HepG2 (cell line): ENCODE results near the gene MOB3C. TPM values are rescaled to one million over a fixed set of nuclear protein-coding genes. Genes with fewer than 3 reads are reported as not detected.
A peak's percentile ranks its signal among the peaks of the same experiment; 100 is the strongest.

ENCODE experiments used
- EP300 ChIP-seq, 3 experiments: sonication (generic) in 1 of 3; formaldehyde crosslinking in 1 of 3; IDR thresholded peaks; 2 replicates each; pipeline versions ENCODE4 v1.5.1 to v1.6.1; 2011 to 2020; ENCODE audit warnings: low read depth in 2 of 3, low read length in 2 of 3, borderline replicate concordance in 1 of 3, improper control_type of control experiment in 1 of 3, mild to moderate bottlenecking in 1 of 3, missing genetic modification reagents in 1 of 3, moderate library complexity in 1 of 3
- ETV5 ChIP-seq: IDR thresholded peaks from 2 replicates; pipeline ENCODE4 v1.6.1; 2018; ENCODE audit warnings: missing biosample characterization, missing genetic modification reagents, inconsistent platforms, borderline replicate concordance
- GATA4 ChIP-seq: sonication (generic); IDR thresholded peaks from 2 replicates; pipeline ENCODE4 v1.6.1; 2016; ENCODE audit warnings: antibody characterized with exemption, low read depth, borderline replicate concordance
- HES4 ChIP-seq: sonication (generic); formaldehyde crosslinking; IDR thresholded peaks from 2 replicates; pipeline ENCODE4 v1.9.0; 2021; ENCODE audit warnings: mild to moderate bottlenecking, missing genetic modification reagents, borderline replicate concordance
- MTERF4 ChIP-seq: sonication (generic); formaldehyde crosslinking; IDR thresholded peaks from 2 replicates; pipeline ENCODE4 v1.8.0; 2023; ENCODE audit warnings: mild to moderate bottlenecking, missing genetic modification reagents
- NCOA2 ChIP-seq: sonication (generic); formaldehyde crosslinking; IDR thresholded peaks from 2 replicates; pipeline ENCODE4 v1.8.0; 2022; ENCODE audit warnings: inconsistent platforms
- NR2F6 ChIP-seq, 2 experiments: IDR thresholded peaks; 2 replicates each; pipeline ENCODE4 v1.6.1; 2016; ENCODE audit warnings: antibody characterized with exemption in 1 of 2, mild to moderate bottlenecking in 1 of 2
- PITX1 ChIP-seq: sonication (generic); formaldehyde crosslinking; IDR thresholded peaks from 2 replicates; pipeline ENCODE4 v1.5.1; 2020; ENCODE audit warnings: mild to moderate bottlenecking, missing genetic modification reagents
- PPARG ChIP-seq: conservative IDR thresholded peaks from 2 replicates; pipeline ENCODE4 v1.6.1; 2016; ENCODE audit warnings: missing biosample characterization, missing genetic modification reagents
- REPIN1 ChIP-seq: sonication (generic); formaldehyde crosslinking; IDR thresholded peaks from 2 replicates; pipeline ENCODE4 v1.8.0; 2022; ENCODE audit warnings: missing genetic modification reagents, low read depth, mild to moderate bottlenecking, borderline replicate concordance
- SIN3A ChIP-seq: IDR thresholded peaks from 2 replicates; pipeline ENCODE4 v1.6.1; 2011; ENCODE audit warnings: low read depth, mild to moderate bottlenecking, control low read depth, low read length, borderline replicate concordance
- ZFYVE20 ChIP-seq: sonication (generic); formaldehyde crosslinking; IDR thresholded peaks from 2 replicates; pipeline ENCODE4 v1.8.0; 2023; ENCODE audit warnings: low read depth, mild to moderate bottlenecking, moderate library complexity, missing genetic modification reagents, borderline replicate concordance
- ZNF281 ChIP-seq: sonication (generic); formaldehyde crosslinking; IDR thresholded peaks from 2 replicates; pipeline ENCODE4 v1.4.0; 2020; ENCODE audit warnings: missing genetic modification reagents, borderline replicate concordance
- ZNF550 ChIP-seq: sonication (generic); formaldehyde crosslinking; IDR thresholded peaks from 2 replicates; pipeline ENCODE4 v1.4.0; 2020; ENCODE audit warnings: mild to moderate bottlenecking, missing genetic modification reagents, borderline replicate concordance
- ZNF562 ChIP-seq: sonication (generic); formaldehyde crosslinking; IDR thresholded peaks from 2 replicates; pipeline ENCODE4 v1.8.0; 2022; ENCODE audit warnings: missing genetic modification reagents, borderline replicate concordance
- ZNF607 ChIP-seq: sonication (generic); formaldehyde crosslinking; IDR thresholded peaks from 2 replicates; pipeline ENCODE4 v1.5.1; 2020; ENCODE audit warnings: missing genetic modification reagents, mild to moderate bottlenecking, borderline replicate concordance
- polyA plus RNA-seq, 8 experiments: library from polyadenylated mRNA; depleted of rRNA in 3 of 8; stranded (reverse) in 7 of 8; unstranded in 1 of 8; fragments of >200 nt; fragmentation: Illumina TruSeq in 4 of 8; extraction: Trizol in 4 of 8; gene quantifications; 2 replicates each; pipeline versions ENCODE4 v1.2.1 to v1.2.3, GENCODE V29; 2011 to 2016; ENCODE audit warnings: low read depth in 4 of 8, missing spikeins in 1 of 8, mixed read lengths in 1 of 8; ENCODE audit not compliant: insufficient read depth in 1 of 8
- total RNA-seq, 5 experiments: library from RNA; depleted of rRNA; stranded (reverse); fragments of >200 nt; fragmentation: Illumina TruSeq; extraction: Trizol; gene quantifications; 2 replicates each; pipeline ENCODE4 v1.2.3, GENCODE V29; 2016; ENCODE audit warnings: low read depth in 1 of 5
- TF ChIP-seq, protein P1 (sequence below): sonication (generic); formaldehyde crosslinking; IDR thresholded peaks from 2 replicates; pipeline ENCODE4 v1.5.1; 2020; ENCODE audit warnings: mild to moderate bottlenecking, missing genetic modification reagents, moderate library complexity

Gene MOB3C
- total and polyA plus RNA-seq, 2 of the 13 experiments (the other 11 are each of a cell fraction or from before 2014, with no cell fraction given): 3.5 to 4.1 TPM

DNA sequence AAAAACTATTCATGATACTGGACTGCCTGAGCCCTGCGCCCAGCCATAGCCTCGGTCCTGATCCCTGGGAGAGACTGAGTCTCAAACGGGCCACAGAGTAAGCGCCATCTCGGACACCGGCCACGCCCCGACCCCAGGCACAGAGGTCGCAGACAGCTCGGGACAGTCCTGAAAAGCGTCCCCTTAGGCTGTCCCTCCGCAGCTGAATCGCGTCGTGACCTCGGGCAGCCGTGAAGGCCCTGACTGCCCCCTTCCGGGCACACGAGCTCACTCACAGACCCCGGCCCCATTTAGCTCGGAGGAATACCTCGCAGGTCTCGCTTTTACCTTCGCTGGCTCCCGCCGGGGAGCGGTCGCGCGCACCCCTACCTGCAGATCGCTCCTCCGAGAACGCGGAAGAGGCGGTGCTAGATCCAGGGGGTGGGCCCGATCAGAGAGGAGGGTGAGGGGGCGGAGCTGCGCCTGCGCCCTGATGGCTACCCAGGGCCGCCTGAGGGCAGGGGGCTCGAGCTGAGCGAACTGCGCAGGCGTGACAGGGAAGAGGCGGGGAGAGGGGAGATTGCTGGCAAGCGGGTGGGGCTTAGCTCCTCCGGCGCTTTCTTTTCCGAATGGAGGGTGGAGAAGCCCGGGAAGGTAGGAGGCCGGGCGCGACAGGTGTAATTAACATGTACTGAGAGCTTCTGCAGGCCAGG, 12.6 kb downstream of the MOB3C start, which contains the start of gene MKNK1 (continued):
- TF ChIP-seq SIN3A (peak; percentile 79; the same call in 1 of the 2 replicates), ETV5 (CRISPR knock-in tag) (no peak), EP300 (IDR thresholded peaks at IDR 0.05; ENCODE audit: low read depth in 2 of 2, low read length in 2 of 2) (no peak), EP300 (CRISPR knock-in tag; IDR thresholded peaks at IDR 0.05; ENCODE audit: borderline replicate concordance) (no peak), MTERF4 (CRISPR knock-in tag) (no peak; the same call in 1 of the 2 replicates), ZNF550 (CRISPR knock-in tag) (no peak), HES4 (CRISPR knock-in tag) (no peak), REPIN1 (CRISPR knock-in tag) (0 out of 2 replicates have a peak, but pooled peaks have one; percentile 58), PPARG (0 out of 2 replicates have a peak, but pooled peaks have one; percentile 43), NR2F6 (IDR thresholded peaks at IDR 0.05) (no peak), NR2F6 (CRISPR knock-in tag; IDR thresholded peaks at IDR 0.05) (peak; percentile 22; the same call in 1 of the 2 replicates), GATA4 (peak; percentile 90), ZNF281 (CRISPR knock-in tag) (no peak), ZNF562 (CRISPR knock-in tag) (no peak), ZFYVE20 (no peak), PITX1 (peak; percentile 44; the same call in 1 of the 2 replicates), NCOA2 (CRISPR knock-in tag) (no peak), ZNF607 (CRISPR knock-in tag) (no peak; the same call in 1 of the 2 replicates)
- TF ChIP-seq, protein P1, sequence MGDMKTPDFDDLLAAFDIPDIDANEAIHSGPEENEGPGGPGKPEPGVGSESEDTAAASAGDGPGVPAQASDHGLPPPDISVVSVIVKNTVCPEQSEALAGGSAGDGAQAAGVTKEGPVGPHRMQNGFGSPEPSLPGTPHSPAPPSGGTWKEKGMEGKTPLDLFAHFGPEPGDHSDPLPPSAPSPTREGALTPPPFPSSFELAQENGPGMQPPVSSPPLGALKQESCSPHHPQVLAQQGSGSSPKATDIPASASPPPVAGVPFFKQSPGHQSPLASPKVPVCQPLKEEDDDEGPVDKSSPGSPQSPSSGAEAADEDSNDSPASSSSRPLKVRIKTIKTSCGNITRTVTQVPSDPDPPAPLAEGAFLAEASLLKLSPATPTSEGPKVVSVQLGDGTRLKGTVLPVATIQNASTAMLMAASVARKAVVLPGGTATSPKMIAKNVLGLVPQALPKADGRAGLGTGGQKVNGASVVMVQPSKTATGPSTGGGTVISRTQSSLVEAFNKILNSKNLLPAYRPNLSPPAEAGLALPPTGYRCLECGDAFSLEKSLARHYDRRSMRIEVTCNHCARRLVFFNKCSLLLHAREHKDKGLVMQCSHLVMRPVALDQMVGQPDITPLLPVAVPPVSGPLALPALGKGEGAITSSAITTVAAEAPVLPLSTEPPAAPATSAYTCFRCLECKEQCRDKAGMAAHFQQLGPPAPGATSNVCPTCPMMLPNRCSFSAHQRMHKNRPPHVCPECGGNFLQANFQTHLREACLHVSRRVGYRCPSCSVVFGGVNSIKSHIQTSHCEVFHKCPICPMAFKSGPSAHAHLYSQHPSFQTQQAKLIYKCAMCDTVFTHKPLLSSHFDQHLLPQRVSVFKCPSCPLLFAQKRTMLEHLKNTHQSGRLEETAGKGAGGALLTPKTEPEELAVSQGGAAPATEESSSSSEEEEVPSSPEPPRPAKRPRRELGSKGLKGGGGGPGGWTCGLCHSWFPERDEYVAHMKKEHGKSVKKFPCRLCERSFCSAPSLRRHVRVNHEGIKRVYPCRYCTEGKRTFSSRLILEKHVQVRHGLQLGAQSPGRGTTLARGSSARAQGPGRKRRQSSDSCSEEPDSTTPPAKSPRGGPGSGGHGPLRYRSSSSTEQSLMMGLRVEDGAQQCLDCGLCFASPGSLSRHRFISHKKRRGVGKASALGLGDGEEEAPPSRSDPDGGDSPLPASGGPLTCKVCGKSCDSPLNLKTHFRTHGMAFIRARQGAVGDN (CRISPR knock-in tag): peak; percentile 85
